H1 (cell line): ENCODE measurements around the gene CCR2. TPM values are rescaled to one million over a fixed set of nuclear protein-coding genes. Genes with fewer than 3 reads are reported as not detected.

Source experiments
- CTCF ChIA-PET: fragments of 300-600 bp; sonication (Branson Sonifier 250); formaldehyde crosslinking; loops from one replicate; lab custom pipeline; 2021; ENCODE audit not compliant: partially characterized antibody; lab: Charles Lee
- POLR2A ChIA-PET: fragments of 300-600 bp; sonication (Branson Sonifier 250); formaldehyde crosslinking; loops from one replicate; lab custom pipeline; 2021; ENCODE audit warnings: inconsistent platforms; ENCODE audit not compliant: partially characterized antibody; lab: Charles Lee
- DNase-seq, 2 experiments: peaks; one replicate each; pipeline versions ENCODE4 v3.0.0 to v3.0.0-alpha.2; 2010 to 2022; ENCODE audit warnings: low spot score in 2 of 2, low read depth in 1 of 2, mixed read lengths in 1 of 2
- FAIRE-seq: peaks from 2 replicates; lab custom pipeline; 2011; peaks lifted over from hg19 to GRCh38; lab: Jason Lieb, UNC
- H2AFZ ChIP-seq: 2 replicates; pipeline ENCODE4 v1.8.1; 2012; ENCODE audit warnings: low read length, inconsistent platforms
- H2AK5ac ChIP-seq: 2 replicates; pipeline ENCODE4 v1.6.1; 2013; ENCODE audit warnings: low read depth, low read length
- H2BK120ac ChIP-seq: replicated peaks from 2 replicates; pipeline ENCODE3; 2013; ENCODE audit warnings: low read depth, low read length, inconsistent platforms
- H2BK12ac ChIP-seq: 2 replicates; pipeline ENCODE4 v1.6.1; 2013; ENCODE audit warnings: low read depth, low read length
- H2BK15ac ChIP-seq: 2 replicates; pipeline ENCODE4 v1.6.1; 2013; ENCODE audit warnings: low read length
- H2BK20ac ChIP-seq: 2 replicates; pipeline ENCODE4 v1.6.1; 2013; ENCODE audit warnings: low read length
- H2BK5ac ChIP-seq: 2 replicates; pipeline ENCODE4 v1.6.1; 2013; ENCODE audit warnings: low read depth, low read length
- H3K14ac ChIP-seq: 2 replicates; pipeline ENCODE4 v1.6.1; 2013; ENCODE audit warnings: inconsistent platforms; ENCODE audit not compliant: insufficient read length
- H3K18ac ChIP-seq: 2 replicates; pipeline ENCODE4 v1.6.1; 2013; ENCODE audit warnings: low read length; ENCODE audit errors: extremely low read depth
- H3K23ac ChIP-seq: 2 replicates; pipeline ENCODE4 v1.6.1; 2013; ENCODE audit warnings: inconsistent platforms; ENCODE audit not compliant: insufficient read length
- H3K23me2 ChIP-seq: 2 replicates; pipeline ENCODE4 v1.6.1; 2013; ENCODE audit warnings: low read depth, low read length
- H3K27ac ChIP-seq: 2 replicates; pipeline ENCODE4 v1.6.1; 2011; ENCODE audit warnings: low read depth, low read length, inconsistent platforms
- H3K27me3 ChIP-seq, 4 experiments: replicated peaks in 1 of 4; 1 replicate in 1 of 4; 2 replicates in 3 of 4; pipeline versions ENCODE4 v1.6.1 to v1.8.1; 2011 to 2013; ENCODE audit warnings: low read length in 3 of 4, mild to moderate bottlenecking in 3 of 4, inconsistent platforms in 2 of 4, mixed read lengths in 2 of 4, moderate library complexity in 1 of 4; ENCODE audit not compliant: control insufficient read depth in 3 of 4, insufficient read depth in 3 of 4; ENCODE audit errors: extremely low read depth in 1 of 4
- H3K36me3 ChIP-seq, 4 experiments: 2 replicates each; pipeline versions ENCODE4 v1.6.1 to v1.8.1; 2011 to 2013; ENCODE audit warnings: mild to moderate bottlenecking in 4 of 4, low read length in 3 of 4, moderate library complexity in 2 of 4, control low read depth in 1 of 4, inconsistent platforms in 1 of 4; ENCODE audit not compliant: insufficient read depth in 4 of 4, control insufficient read depth in 2 of 4
- H3K4ac ChIP-seq: replicated peaks from 2 replicates; pipeline ENCODE3; 2013; ENCODE audit warnings: low read length, low read depth, mixed read lengths, inconsistent platforms; ENCODE audit not compliant: insufficient read length
- H3K4me1 ChIP-seq, 4 experiments: replicated peaks in 1 of 4; 1 replicate in 1 of 4; 2 replicates in 3 of 4; pipeline versions ENCODE4 v1.6.1 to v1.8.1; 2011 to 2013; ENCODE audit warnings: low read length in 3 of 4, inconsistent platforms in 2 of 4, mixed read lengths in 1 of 4; ENCODE audit not compliant: insufficient read depth in 4 of 4, control insufficient read depth in 3 of 4
- H3K4me2 ChIP-seq, 2 experiments: 2 replicates each; pipeline versions ENCODE4 v1.6.1 to v1.8.1; 2011 to 2013; ENCODE audit warnings: low read depth in 2 of 2, low read length in 2 of 2, control low read depth in 1 of 2, inconsistent platforms in 1 of 2, mild to moderate bottlenecking in 1 of 2; ENCODE audit not compliant: insufficient read depth in 1 of 2
- H3K4me3 ChIP-seq, 4 experiments: fragments of 200-600, 300-600 bp in 1 of 4; sonication (generic), shearing (Covaris generic), sonication (Bioruptor Twin) in 1 of 4; 2 replicates each; pipeline versions ENCODE4 v1.5.1 to v1.8.1; 2011 to 2016; ENCODE audit warnings: low read length in 4 of 4, low read depth in 3 of 4, control low read depth in 2 of 4, inconsistent platforms in 2 of 4, mild to moderate bottlenecking in 2 of 4, mixed read lengths in 1 of 4, moderate library complexity in 1 of 4; ENCODE audit not compliant: insufficient read depth in 2 of 4; ENCODE audit errors: extremely low read depth in 1 of 4
- H3K56ac ChIP-seq: replicated peaks from 2 replicates; pipeline ENCODE3; 2013; ENCODE audit warnings: low read depth, mild to moderate bottlenecking, mixed read lengths, low read length, inconsistent platforms; ENCODE audit not compliant: insufficient read length
- H3K79me1 ChIP-seq: 2 replicates; pipeline ENCODE4 v1.6.1; 2013; ENCODE audit warnings: low read depth, low read length, control low read depth
- H3K79me2 ChIP-seq, 2 experiments: 2 replicates each; pipeline versions ENCODE4 v1.6.1 to v1.8.1; 2012 to 2013; ENCODE audit warnings: low read length in 2 of 2, mild to moderate bottlenecking in 2 of 2, inconsistent platforms in 1 of 2; ENCODE audit not compliant: insufficient read depth in 2 of 2, control insufficient read depth in 1 of 2
- H3K9ac ChIP-seq, 4 experiments: replicated peaks in 1 of 4; 1 replicate in 1 of 4; 2 replicates in 3 of 4; pipeline versions ENCODE4 v1.6.1 to v1.8.1; 2011 to 2013; ENCODE audit warnings: low read depth in 3 of 4, low read length in 3 of 4, control low read depth in 2 of 4, mild to moderate bottlenecking in 2 of 4, moderate library complexity in 2 of 4, inconsistent platforms in 1 of 4; ENCODE audit errors: extremely low read depth in 1 of 4
- H3K9me3 ChIP-seq, 2 experiments: 2 replicates each; pipeline versions ENCODE4 v1.6.1 to v1.8.1; 2012 to 2013; ENCODE audit warnings: mild to moderate bottlenecking in 2 of 2, moderate library complexity in 2 of 2, control low read depth in 1 of 2, inconsistent platforms in 1 of 2, low read depth in 1 of 2, low read length in 1 of 2, mixed read lengths in 1 of 2; ENCODE audit not compliant: insufficient read depth in 2 of 2
- H4K20me1 ChIP-seq, 2 experiments: replicated peaks in 1 of 2; 2 replicates each; pipeline versions ENCODE3 to v1.8.1; 2011 to 2013; ENCODE audit warnings: inconsistent platforms in 2 of 2, low read length in 2 of 2, mild to moderate bottlenecking in 1 of 2; ENCODE audit not compliant: insufficient read depth in 2 of 2, control insufficient read depth in 1 of 2
- H4K5ac ChIP-seq: 2 replicates; pipeline ENCODE4 v1.6.1; 2013; ENCODE audit warnings: low read length, low read depth, mixed read lengths, inconsistent platforms; ENCODE audit not compliant: insufficient read length
- H4K8ac ChIP-seq: 2 replicates; pipeline ENCODE4 v1.8.0; 2013; ENCODE audit warnings: mild to moderate bottlenecking, moderate library complexity, low read length, inconsistent platforms; ENCODE audit not compliant: insufficient read depth; ENCODE audit errors: extremely low read depth
- H4K91ac ChIP-seq: replicated peaks from 2 replicates; pipeline ENCODE3; 2013; ENCODE audit warnings: low read length, mixed read lengths, inconsistent platforms; ENCODE audit not compliant: insufficient read length
- ASH2L ChIP-seq: fragments of 200-600, 300-600 bp; sonication (generic); IDR thresholded peaks from one replicate; pipeline ENCODE4 v1.7.1; 2017; ENCODE audit warnings: low read length
- ATF3 ChIP-seq: IDR thresholded peaks from 2 replicates; pipeline ENCODE4 v1.6.1; 2011; ENCODE audit warnings: low read depth, mild to moderate bottlenecking, low read length; ENCODE audit not compliant: insufficient read depth
- BCL11A ChIP-seq, 2 experiments: IDR thresholded peaks; one replicate each; pipeline ENCODE4 v1.6.1; 2011; ENCODE audit warnings: low read depth in 2 of 2, low read length in 2 of 2, mild to moderate bottlenecking in 2 of 2
- CTBP2 ChIP-seq: IDR thresholded peaks from 2 replicates; pipeline ENCODE4 v1.7.0; 2011; ENCODE audit warnings: borderline replicate concordance, mild to moderate bottlenecking, moderate library complexity, mixed read lengths, low read length; ENCODE audit not compliant: insufficient read depth, insufficient read length
- GTF2F1 ChIP-seq: IDR thresholded peaks from 2 replicates; pipeline ENCODE4 v1.6.1; 2012; ENCODE audit warnings: low read depth, low read length, improper control_type of control experiment, borderline replicate concordance
- KDM5A ChIP-seq: fragments of 200-600 bp; IDR thresholded peaks from 2 replicates; pipeline ENCODE4 v1.7.1; 2012; ENCODE audit warnings: mild to moderate bottlenecking, low read length, inconsistent platforms, mixed read lengths
- RNF2 ChIP-seq: fragments of 200-900, 300-1000 bp; sonication (generic); IDR thresholded peaks from 2 replicates; pipeline ENCODE4 v1.7.1; 2016; ENCODE audit warnings: borderline replicate concordance, low read depth, mild to moderate bottlenecking, antibody characterized with exemption, low read length; ENCODE audit not compliant: poor library complexity, severe bottlenecking; ENCODE audit errors: missing control alignments
- SAP30 ChIP-seq: fragments of 300-600 bp; sonication (generic); IDR thresholded peaks from 2 replicates; pipeline ENCODE4 v1.7.1; 2012; ENCODE audit warnings: low read length, moderate library complexity, mild to moderate bottlenecking, inconsistent platforms; ENCODE audit not compliant: insufficient read depth, insufficient replicate concordance
- SIRT6 ChIP-seq: IDR thresholded peaks from one replicate; pipeline ENCODE4 v1.7.1; 2012; ENCODE audit warnings: low read length, inconsistent platforms
- SIX5 ChIP-seq: IDR thresholded peaks from 2 replicates; pipeline ENCODE4 v1.6.1; 2011; ENCODE audit warnings: mild to moderate bottlenecking, low read depth, low read length
- SP1 ChIP-seq: IDR thresholded peaks from 2 replicates; pipeline ENCODE4 v1.6.1; 2011; ENCODE audit warnings: low read depth, low read length
- SRF ChIP-seq: IDR thresholded peaks from 2 replicates; pipeline ENCODE4 v1.6.1; 2011; ENCODE audit warnings: mild to moderate bottlenecking, low read depth, low read length, moderate library complexity
- TAF7 ChIP-seq: optimal IDR thresholded peaks from 2 replicates; pipeline ENCODE3; 2011; ENCODE audit warnings: low read depth, mild to moderate bottlenecking, inconsistent platforms, low read length, moderate library complexity, borderline replicate concordance
- TBP ChIP-seq: IDR thresholded peaks from 2 replicates; pipeline ENCODE4 v1.6.1; 2011; ENCODE audit warnings: low read depth, low read length, improper control_type of control experiment
- WGBS, 2 experiments: shearing (Covaris generic) in 1 of 2; methylation state at CpG; one replicate each; pipeline versions ENCODE4 v1.1.6 to v1.1.7; 2013 to 2015; ENCODE audit warnings: low lambda C conversion rate in 2 of 2, mixed read lengths in 2 of 2, inconsistent platforms in 1 of 2, low coverage in 1 of 2, missing lambda C conversion rate in 1 of 2; ENCODE audit not compliant: insufficient replicate concordance in 2 of 2, insufficient coverage in 1 of 2, insufficient read length in 1 of 2; ENCODE audit errors: extremely low coverage in 1 of 2, missing lambda C conversion rate in 1 of 2; 5-methylcytosine and 5-hydroxymethylcytosine counted together
- polyA plus RNA-seq, 7 experiments: library from polyadenylated mRNA; depleted of rRNA in 3 of 7; stranded (reverse) in 5 of 7; unstranded in 2 of 7; fragments of >200 nt in 5 of 7; fragments of 200-250 nt in 2 of 7; gene quantifications; 1 replicate in 5 of 7; 2 replicates in 1 of 7; 4 replicates in 1 of 7; pipeline versions ENCODE4 v1.2.1 to v1.2.3, GENCODE V29; 2011 to 2013; ENCODE audit warnings: missing spikeins in 2 of 7, mixed read lengths in 2 of 7
- total RNA-seq: library from RNA; stranded (reverse); fragmentation: NEBNext Ultra II Directional; extraction: Animal tissue kit (Norgen Biotek cat#: 25700); gene quantifications from 2 replicates; pipeline ENCODE4 v1.2.1, GENCODE V29; 2021

Gene CCR2
- total and polyA plus RNA-seq, 2 of the 8 experiments (the other 6 are each of a cell fraction or from before 2014, with no cell fraction given) = not detected

- POLR2A ChIA-PET = no interaction called here
- TF ChIP-seq SIX5 (no peak), SRF (no peak), TAF7 (no peak), SIRT6 (no peak), TBP (no peak), GTF2F1 (no peak), CTBP2 (no peak), ATF3 (no peak), BCL11A (IDR thresholded peaks at IDR 0.05; ENCODE audit: low read depth in 2 of 2, low read length in 2 of 2) (no peak), KDM5A (no peak), SAP30 (no peak), RNF2 (no peak), ASH2L (no peak), SP1 (no peak)
Observed at GRCh38 chr3:46375814-46376213, 21.9 kb downstream of the CCR2 start.

More at GRCh38 chr3:46375814-46376213, 21.9 kb downstream of the CCR2 start:
- 33% methylated on average over 2 of the region's 2 CpGs; no CpG with 5 or more reads in 1 of the 2 experiments for WGBS, 2 experiments
- Histone ChIP-seq H2AK5ac (no peak overlapping the region), H2BK5ac (no peak overlapping the region), H3K79me2 (no peaks in the 10 kb centered on the region), H3K27ac (no peak overlapping the region), H4K20me1 (no peaks in the 10 kb centered on the region), H3K23ac (no peak overlapping the region), H2BK120ac (no peak overlapping the region), H3K27me3 (no peaks in the 10 kb centered on the region), H3K18ac (no peak overlapping the region), H3K56ac (no peak overlapping the region), H4K5ac (no peak overlapping the region), H2AFZ (no peak overlapping the region), H2BK20ac (no peak overlapping the region), H3K23me2 (no peaks in the 10 kb centered on the region), H3K4me1 (peaks cover 1 to 12% (median 6%) of the 10 kb centered on the region in 4 experiments; a peak in 6 of 7 replicates), H3K4ac (no peak overlapping the region), H3K36me3 (no peaks in the 10 kb centered on the region), H3K14ac (no peak overlapping the region), H4K91ac (no peak overlapping the region), H3K9ac (no peak overlapping the region), H3K4me2 (no peak overlapping the region), H3K79me1 (no peaks in the 10 kb centered on the region), H3K4me3 (no peak overlapping the region), H4K8ac (no peak overlapping the region), H2BK15ac (no peak overlapping the region), H2BK12ac (no peak overlapping the region), H3K9me3 (no peaks in the 10 kb centered on the region)
- FAIRE-seq = no peak
- CTCF ChIA-PET = interaction anchor here (12.9 kb wide), 1 partner anchor 160 kb away, joined by 164 read pairs; no protein-coding TSS in a partner anchor
- DNase-seq = no peak
